22Rv1 (cell line): ENCODE results near the gene NOXA1.

Source experiments
- ZFX ChIP-seq: fragments of 450-650 bp; IDR thresholded peaks from 2 replicates; pipeline ENCODE4 v1.6.1; 2017; ENCODE audit warnings: antibody characterized with exemption, borderline replicate concordance
- TF ChIP-seq, protein P1 (sequence below): fragments of 450-650 bp; IDR thresholded peaks from 2 replicates; pipeline ENCODE4 v1.5.1; 2017; ENCODE audit warnings: mild to moderate bottlenecking

DNA sequence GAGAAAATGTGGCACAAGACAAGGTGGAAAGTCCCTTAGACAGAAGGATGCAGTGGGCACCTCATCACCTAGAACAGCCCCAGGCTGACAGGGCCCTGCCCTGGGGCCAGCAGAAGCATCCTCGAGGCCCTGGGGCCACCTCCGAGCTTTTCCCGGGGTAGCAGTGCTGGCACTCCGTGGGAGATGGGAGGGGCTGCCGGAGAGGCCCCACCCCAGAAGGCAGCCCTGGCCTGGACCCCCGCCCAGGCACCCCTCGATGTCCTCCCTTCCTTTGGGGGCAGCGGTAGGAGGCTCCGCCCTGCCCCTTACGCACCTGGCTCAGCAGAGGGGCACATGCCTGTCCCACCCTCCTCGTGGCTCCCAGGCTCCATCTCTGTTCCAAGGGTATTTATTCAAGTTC lies 53.7 kb downstream of the NOXA1 start:
- TF ChIP-seq, protein P1, sequence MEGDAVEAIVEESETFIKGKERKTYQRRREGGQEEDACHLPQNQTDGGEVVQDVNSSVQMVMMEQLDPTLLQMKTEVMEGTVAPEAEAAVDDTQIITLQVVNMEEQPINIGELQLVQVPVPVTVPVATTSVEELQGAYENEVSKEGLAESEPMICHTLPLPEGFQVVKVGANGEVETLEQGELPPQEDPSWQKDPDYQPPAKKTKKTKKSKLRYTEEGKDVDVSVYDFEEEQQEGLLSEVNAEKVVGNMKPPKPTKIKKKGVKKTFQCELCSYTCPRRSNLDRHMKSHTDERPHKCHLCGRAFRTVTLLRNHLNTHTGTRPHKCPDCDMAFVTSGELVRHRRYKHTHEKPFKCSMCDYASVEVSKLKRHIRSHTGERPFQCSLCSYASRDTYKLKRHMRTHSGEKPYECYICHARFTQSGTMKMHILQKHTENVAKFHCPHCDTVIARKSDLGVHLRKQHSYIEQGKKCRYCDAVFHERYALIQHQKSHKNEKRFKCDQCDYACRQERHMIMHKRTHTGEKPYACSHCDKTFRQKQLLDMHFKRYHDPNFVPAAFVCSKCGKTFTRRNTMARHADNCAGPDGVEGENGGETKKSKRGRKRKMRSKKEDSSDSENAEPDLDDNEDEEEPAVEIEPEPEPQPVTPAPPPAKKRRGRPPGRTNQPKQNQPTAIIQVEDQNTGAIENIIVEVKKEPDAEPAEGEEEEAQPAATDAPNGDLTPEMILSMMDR: no peak
- TF ChIP-seq ZFX: no peak
